ENCODE results near the gene MEGF10. TPM values are rescaled to one million over a fixed set of nuclear protein-coding genes. Genes with fewer than 3 reads are reported as not detected.

MEGF10 gene
- total and polyA plus RNA-seq, 2 of the 8 experiments (the other 6 are each of a cell fraction or from before 2014, with no cell fraction given): 38.2 to 53.1 TPM

GRCh38 chr5:127254729-127255284 is 35.8 kb upstream of the MEGF10 start (continued):
- TF ChIP-seq USF2 (IDR thresholded peaks at IDR 0.05; ENCODE audit: low read length) (no peak), NRF1 (IDR thresholded peaks at IDR 0.05; ENCODE audit: low read depth, low read length) (no peak), POU5F1 (IDR thresholded peaks at IDR 0.05; ENCODE audit: low read depth, low read length) (no peak), RBBP5 (IDR thresholded peaks at IDR 0.05; ENCODE audit: borderline replicate concordance, low read depth, low read length) (no peak), GTF2F1 (IDR thresholded peaks at IDR 0.05; ENCODE audit: borderline replicate concordance, low read depth, low read length) (no peak)

All from H1 (cell line).